A673 (cell line): Measurements from ENCODE around the gene ZACN. TPM values are rescaled to one million over a fixed set of nuclear protein-coding genes. Genes with fewer than 3 reads are reported as not detected.

Experiments
- BruUV-seq: library from RNA; stranded (reverse); fragments of 400-500 nt; replicated peaks from 2 replicates; lab custom pipeline; 2021; lab: Mats Ljungman, UMichigan
- CTCF ChIA-PET: fragments of 300-600 bp; sonication (Branson Sonifier 250); formaldehyde crosslinking; loops from one replicate; lab custom pipeline; 2022; ENCODE audit warnings: antibody characterized with exemption; lab: Charles Lee
- POLR2A ChIA-PET: fragments of 300-600 bp; sonication (Branson Sonifier 250); formaldehyde crosslinking; loops from one replicate; lab custom pipeline; 2022; ENCODE audit warnings: antibody characterized with exemption; ENCODE audit not compliant: low non-redundant PET; lab: Charles Lee
- DNase-seq: peaks from one replicate; pipeline ENCODE4 v3.0.0-alpha.2; 2015; ENCODE audit warnings: low spot score
- H3K27ac ChIP-seq: fragments of 200-600 bp; sonication (generic); 2 replicates; pipeline ENCODE4 v1.5.1; 2016; ENCODE audit warnings: mixed run types, low read depth, mild to moderate bottlenecking, mixed read lengths, antibody characterized with exemption, low read length; ENCODE audit not compliant: poor library complexity, severe bottlenecking
- H3K27me3 ChIP-seq: fragments of 200-600 bp; sonication (generic); replicated peaks from 2 replicates; pipeline ENCODE4 v1.6.1; 2017; ENCODE audit warnings: mixed run types, low read depth, mild to moderate bottlenecking, mixed read lengths, antibody characterized with exemption, low read length; ENCODE audit not compliant: insufficient read depth, poor library complexity
- H3K36me3 ChIP-seq: fragments of 200-600 bp; sonication (generic); 2 replicates; pipeline ENCODE4 v1.6.1; 2016; ENCODE audit warnings: mixed run types, mild to moderate bottlenecking, mixed read lengths, antibody characterized with exemption, low read length; ENCODE audit not compliant: insufficient read depth, poor library complexity, severe bottlenecking
- H3K4me1 ChIP-seq: fragments of 200-600 bp; sonication (generic); 2 replicates; pipeline ENCODE4 v1.6.1; 2017; ENCODE audit warnings: mixed run types, mild to moderate bottlenecking, mixed read lengths, antibody characterized with exemption, low read length; ENCODE audit not compliant: insufficient read depth, poor library complexity, severe bottlenecking
- H3K4me3 ChIP-seq: fragments of 200-600 bp; sonication (generic); 2 replicates; pipeline ENCODE4 v1.5.1; 2016; ENCODE audit warnings: low read depth, mixed run types, mild to moderate bottlenecking, mixed read lengths, low read length; ENCODE audit not compliant: poor library complexity, severe bottlenecking
- H3K9me3 ChIP-seq: fragments of 200-600 bp; sonication (generic); 2 replicates; pipeline ENCODE4 v1.6.1; 2016; ENCODE audit warnings: mixed run types, low read depth, mild to moderate bottlenecking, mixed read lengths, antibody characterized with exemption, low read length; ENCODE audit not compliant: poor library complexity, severe bottlenecking
- CTCF ChIP-seq: fragments of 300-800, 200-600 bp; sonication (generic); conservative IDR thresholded peaks from 2 replicates; pipeline ENCODE4 v1.5.1; 2017; ENCODE audit warnings: low read depth, mild to moderate bottlenecking, antibody characterized with exemption, low read length, moderate library complexity, mixed read lengths
- EZH2 ChIP-seq: fragments of 200-600 bp; sonication (generic); IDR thresholded peaks from 2 replicates; pipeline ENCODE4 v1.6.1; 2017; ENCODE audit warnings: borderline replicate concordance, low read depth, mild to moderate bottlenecking, mixed read lengths, antibody characterized with exemption, low read length; ENCODE audit not compliant: poor library complexity, severe bottlenecking
- intact Hi-C: fragments of 100-400 bp; cut with micrococcal nuclease; formaldehyde crosslinking; loops from one replicate; pipeline ENCODE4 v1.10.0; 2022; ENCODE audit not compliant: unreplicated experiment
- total RNA-seq: library from RNA; stranded (reverse); gene quantifications from 2 replicates; pipeline ENCODE4 v1.2.3, GENCODE V29; 2021

ZACN gene
- total RNA-seq, 1 experiment from 2014 or later = not detected

GRCh38 chr17:76081295-76082210 lies 2.6 kb downstream of the ZACN start:
- BruUV-seq = no TSS peak
- no peaks in the 10 kb centered on the region for H3K4me1 ChIP-seq
- no peak for DNase-seq

GRCh38 chr17:76082326-76083251 lies 3.6 kb downstream of the ZACN start:
- no peak for DNase-seq
- H3K4me3 ChIP-seq = no peak overlapping the region
- CTCF ChIA-PET = interaction anchor here (0.6 kb wide), 1 partner anchor 234 kb away, joined by 4 read pairs; no protein-coding TSS in a partner anchor
- peaks cover 32% of the 10 kb centered on the region for H3K36me3 ChIP-seq
- intact Hi-C loops = no loop called here
- no peaks in the 10 kb centered on the region for H3K4me1 ChIP-seq
- H3K9me3 ChIP-seq = no peaks in the 10 kb centered on the region
- TF ChIP-seq EZH2 (no peak), CTCF (no peak)
- POLR2A ChIA-PET = interaction anchor here (0.6 kb wide), 1 partner anchor 13 kb away, joined by 3 read pairs; no protein-coding TSS in a partner anchor
- BruUV-seq = no TSS peak
- H3K27me3 ChIP-seq = peaks cover 27% of the 10 kb centered on the region
- H3K27ac ChIP-seq = no peak overlapping the region

More at GRCh38 chr17:76081295-76082210, 2.6 kb downstream of the ZACN start:
- CTCF ChIA-PET = interaction anchor here (1.4 kb wide), 1 partner anchor 67 kb away, joined by 3 read pairs; no protein-coding TSS in a partner anchor
- H3K4me3 ChIP-seq = no peak overlapping the region
- POLR2A ChIA-PET = no interaction called here
- H3K36me3 ChIP-seq = peaks cover 31% of the 10 kb centered on the region
- TF ChIP-seq CTCF = no peak
- TF ChIP-seq EZH2 = no peak
- no peak overlapping the region for H3K27ac ChIP-seq
- intact Hi-C loops = no loop called here
- H3K9me3 ChIP-seq = no peaks in the 10 kb centered on the region
- H3K27me3 ChIP-seq = peaks cover 38% of the 10 kb centered on the region

- H3K27ac ChIP-seq = no peak overlapping the region
- peaks cover 17% of the 10 kb centered on the region for H3K27me3 ChIP-seq
- TF ChIP-seq EZH2 (no peak), CTCF (no peak)
- ChIA-PET CTCF (interaction anchor here (0.6 kb wide), 1 partner anchor 235 kb away, joined by 4 read pairs; no protein-coding TSS in a partner anchor), POLR2A (interaction anchor here (0.6 kb wide), 2 partner anchors 12 to 43 kb away, joined by 3 read pairs; no protein-coding TSS in a partner anchor)
- H3K36me3 ChIP-seq = peaks cover 36% of the 10 kb centered on the region
- BruUV-seq = no TSS peak
- no peaks in the 10 kb centered on the region for H3K9me3 ChIP-seq
- intact Hi-C loops = no loop called here
- no peak overlapping the region for H3K4me3 ChIP-seq
- H3K4me1 ChIP-seq = no peaks in the 10 kb centered on the region
- DNase-seq = no peak
Observed at GRCh38 chr17:76083536-76084182, 4.7 kb downstream of the ZACN start.
